ENCODE results near the gene ZNF598.
A peak's percentile ranks its signal among the peaks of the same experiment; 100 is the strongest.

The ZNF598 gene

GRCh38 chr16:2009791-2010510 is at the start of gene ZNF598:
ZNF598 (minus strand) TSS chr16:2009821.
- peak; percentile 84 for DNase-seq

- DNase-seq = no peak
These were observed 49.3 kb upstream of the ZNF598 start for GRCh38 chr16:2058872-2059271.

GRCh38 chr16:2058420-2058819 is 48.8 kb upstream of the ZNF598 start:
- DNase-seq = no peak

- no peak for DNase-seq
These were observed 47.8 kb upstream of the ZNF598 start for GRCh38 chr16:2057438-2057837.

GRCh38 chr16:2056681-2057407 is 47.2 kb upstream of the ZNF598 start:
- DNase-seq = no peak

GRCh38 chr16:2056077-2056476 is 46.5 kb upstream of the ZNF598 start:
- DNase-seq = peak; percentile 8

GRCh38 chr16:2054543-2055245 is 45.1 kb upstream of the ZNF598 start:
- DNase-seq = no peak

GRCh38 chr16:2053897-2054296 is 44.3 kb upstream of the ZNF598 start:
- no peak for DNase-seq

GRCh38 chr16:2053211-2053610 is 43.6 kb upstream of the ZNF598 start:
- no peak for DNase-seq

GRCh38 chr16:2048116-2048543 is 38.5 kb upstream of the ZNF598 start:
- DNase-seq = peak; percentile 15

- peak; percentile 94 for DNase-seq
These were observed 37.9 kb upstream of the ZNF598 start, which contains the start of the genes NTHL1 and TSC2 for GRCh38 chr16:2047330-2048115. NTHL1 (minus strand) TSS chr16:2047834; CDS start chr16:2047823, 11 bp downstream. TSC2 (plus strand) TSS chr16:2047985; CDS start chr16:2048616, 631 bp downstream.

- DNase-seq = no peak
These were observed 37.3 kb upstream of the ZNF598 start for GRCh38 chr16:2046893-2047329.

- DNase-seq = no peak
These were observed 36.6 kb upstream of the ZNF598 start for GRCh38 chr16:2045965-2046892.

- DNase-seq = no peak
These were observed 34.9 kb upstream of the ZNF598 start for GRCh38 chr16:2044541-2044940.

GRCh38 chr16:2043667-2044451 is 34.2 kb upstream of the ZNF598 start:
- DNase-seq = no peak

- no peak for DNase-seq
These were observed 33.5 kb upstream of the ZNF598 start for GRCh38 chr16:2042986-2043666.

- no peak for DNase-seq
These were observed 32.8 kb upstream of the ZNF598 start for GRCh38 chr16:2042171-2042985.

- no peak for DNase-seq
These were observed 31.3 kb upstream of the ZNF598 start for GRCh38 chr16:2040787-2041522.
